Naive thymus-derived CD8-positive, alpha-beta T cell (primary cell): ENCODE data around the gene KIAA1671. TPM values are rescaled to one million over a fixed set of nuclear protein-coding genes. Genes with fewer than 3 reads are reported as not detected.
A peak's percentile ranks its signal among the peaks of the same experiment; 100 is the strongest.

Experiments
- ATAC-seq, 2 donors: fragments of 150-1000 bp; cut with Tn5 transposase in 1 of 2; sonication (Bioruptor Pico), chemical (Tn5 transposase) in 1 of 2; 1 replicate in 1 of 2; 2 replicates in 1 of 2; pipeline ENCODE4 v1.10.0; 2021; ENCODE audit warnings: mild to moderate bottlenecking in 2 of 2, moderate library complexity in 2 of 2
- POLR2A ChIA-PET: fragments of 350-600 bp; sonication (Branson Sonifier 250); formaldehyde crosslinking; loops from one replicate; lab custom pipeline; 2021; ENCODE audit warnings: antibody characterized with exemption; lab: Charles Lee
- DNase-seq, 10 donors: peaks; one replicate each; pipeline versions ENCODE4 v3.0.0 to v3.0.0-alpha.2; 2020 to 2022
- H3K27ac Mint-ChIP-seq, 10 donors: one replicate each; pipeline ENCODE4 v1.8.0; 2020 to 2022; ENCODE audit warnings: mild to moderate bottlenecking in 10 of 10, mixed read lengths in 10 of 10, moderate library complexity in 4 of 10, inconsistent platforms in 1 of 10
- H3K27me3 Mint-ChIP-seq, 5 donors: one replicate each; pipeline ENCODE4 v1.8.0; 2021 to 2022; ENCODE audit warnings: mixed read lengths in 5 of 5
- H3K36me3 Mint-ChIP-seq, 3 donors: one replicate each; pipeline ENCODE4 v1.8.0; 2020 to 2022; ENCODE audit warnings: mixed read lengths in 3 of 3, mild to moderate bottlenecking in 2 of 3, inconsistent platforms in 1 of 3
- H3K4me1 Mint-ChIP-seq, 4 donors: one replicate each; pipeline ENCODE4 v1.8.0; 2021 to 2022; ENCODE audit warnings: mixed read lengths in 4 of 4
- H3K4me3 Mint-ChIP-seq, 10 donors: one replicate each; pipeline ENCODE4 v1.8.0; 2020 to 2022; ENCODE audit warnings: mild to moderate bottlenecking in 10 of 10, mixed read lengths in 10 of 10, moderate library complexity in 6 of 10, inconsistent platforms in 1 of 10
- H3K9me3 Mint-ChIP-seq, 9 donors: one replicate each; pipeline ENCODE4 v1.8.0; 2020 to 2022; ENCODE audit warnings: mixed read lengths in 9 of 9, mild to moderate bottlenecking in 3 of 9, inconsistent platforms in 1 of 9, moderate library complexity in 1 of 9
- polyA plus RNA-seq, 3 donors: library from polyadenylated mRNA; unstranded; fragments of 300-500 nt; fragmentation: Illumina TruSeq; gene quantifications; one replicate each; pipeline ENCODE4 v1.2.3, GENCODE V29; 2021
- total RNA-seq, 8 experiments: library from RNA in 2 of 8; stranded (reverse) in 2 of 8; gene quantifications; one replicate each; pipeline ENCODE4 v1.2.3 and lab custom pipeline; 2021 to 2026

KIAA1671 gene
- total and polyA plus RNA-seq, 5 experiments from 2014 or later = 0.33 to 5.2 (median 2.7) TPM

GRCh38 chr22:25161916-25162530 is 209.5 kb downstream of the KIAA1671 start:
- Mint-ChIP-seq H3K27me3 (no peaks in the 10 kb centered on the region), H3K36me3 (no peaks in the 10 kb centered on the region), H3K9me3 (no peaks in the 10 kb centered on the region), H3K4me1 (peaks cover 2 to 12% (median 4%) of the 10 kb centered on the region in 4 donors), H3K4me3 (no peak overlapping the region), H3K27ac (no peak overlapping the region)
- ATAC-seq (no peak), DNase-seq (no peak)
- POLR2A ChIA-PET = no interaction called here

- no peaks in the 10 kb centered on the region for H3K27me3 Mint-ChIP-seq
- POLR2A ChIA-PET = interaction anchor here (0.7 kb wide), 1 partner anchor 72 kb away, joined by 4 read pairs; no protein-coding TSS in a partner anchor
- DNase-seq = no peak
- H3K4me3 Mint-ChIP-seq = no peak overlapping the region
- H3K36me3 Mint-ChIP-seq = no peaks in the 10 kb centered on the region
- peaks cover 2 to 12% (median 4%) of the 10 kb centered on the region in 4 donors for H3K4me1 Mint-ChIP-seq
- no peak overlapping the region for H3K27ac Mint-ChIP-seq
- no peaks in the 10 kb centered on the region for H3K9me3 Mint-ChIP-seq
- no peak for ATAC-seq
Observed at GRCh38 chr22:25162561-25162960, 210.0 kb downstream of the KIAA1671 start.

- H3K4me1 Mint-ChIP-seq = peaks cover 2 to 12% (median 5%) of the 10 kb centered on the region in 4 donors
- H3K27ac Mint-ChIP-seq = peak overlapping the region in 2 of 10 donors; percentile 65
- no peak for DNase-seq
- H3K36me3 Mint-ChIP-seq = no peaks in the 10 kb centered on the region
- POLR2A ChIA-PET = no interaction called here
- no peaks in the 10 kb centered on the region for H3K27me3 Mint-ChIP-seq
- no peak for ATAC-seq
- no peak overlapping the region for H3K4me3 Mint-ChIP-seq
- no peaks in the 10 kb centered on the region for H3K9me3 Mint-ChIP-seq
Observed at GRCh38 chr22:25165785-25166184, 213.3 kb downstream of the KIAA1671 start.

GRCh38 chr22:25166266-25167040 is 213.9 kb downstream of the KIAA1671 start:
- no peaks in the 10 kb centered on the region for H3K9me3 Mint-ChIP-seq
- no peak overlapping the region for H3K27ac Mint-ChIP-seq
- POLR2A ChIA-PET = no interaction called here
- peaks cover 0 to 3% (median 0%) of the 10 kb centered on the region in 3 donors for H3K36me3 Mint-ChIP-seq
- no peak for ATAC-seq
- no peak overlapping the region for H3K4me3 Mint-ChIP-seq
- H3K4me1 Mint-ChIP-seq = peaks cover 2 to 12% (median 3%) of the 10 kb centered on the region in 4 donors
- no peak for DNase-seq
- H3K27me3 Mint-ChIP-seq = no peaks in the 10 kb centered on the region

- no peak for DNase-seq
- ATAC-seq = no peak
- Mint-ChIP-seq H3K27ac (no peak overlapping the region), H3K36me3 (peaks cover 0 to 3% (median 0%) of the 10 kb centered on the region in 3 donors), H3K27me3 (no peaks in the 10 kb centered on the region), H3K4me1 (peaks cover 2 to 12% (median 3%) of the 10 kb centered on the region in 4 donors), H3K4me3 (no peak overlapping the region), H3K9me3 (no peaks in the 10 kb centered on the region)
- POLR2A ChIA-PET = no interaction called here
Observed at GRCh38 chr22:25167082-25167481, 214.6 kb downstream of the KIAA1671 start.

- H3K27me3 Mint-ChIP-seq = no peaks in the 10 kb centered on the region
- peaks cover 0 to 5% (median 0%) of the 10 kb centered on the region in 3 donors for H3K36me3 Mint-ChIP-seq
- POLR2A ChIA-PET = interaction anchor here (0.6 kb wide), 1 partner anchor 866 kb away, joined by 3 read pairs; no protein-coding TSS in a partner anchor
- H3K4me3 Mint-ChIP-seq = no peak overlapping the region
- H3K9me3 Mint-ChIP-seq = no peaks in the 10 kb centered on the region
- ATAC-seq (no peak), DNase-seq (no peak)
- H3K4me1 Mint-ChIP-seq = peaks cover 2 to 12% (median 3%) of the 10 kb centered on the region in 4 donors
- peak overlapping the region in 2 of 10 donors; percentile 14 to 53 for H3K27ac Mint-ChIP-seq
Observed at GRCh38 chr22:25167834-25168601, 215.5 kb downstream of the KIAA1671 start.

GRCh38 chr22:25169278-25170031 is 216.9 kb downstream of the KIAA1671 start:
- peaks cover 0 to 9% (median 0%) of the 10 kb centered on the region in 3 donors for H3K36me3 Mint-ChIP-seq
- no peaks in the 10 kb centered on the region for H3K27me3 Mint-ChIP-seq
- H3K27ac Mint-ChIP-seq = peak overlapping the region in 1 of 10 donors; percentile 52
- no peaks in the 10 kb centered on the region for H3K9me3 Mint-ChIP-seq
- peaks cover 2 to 11% (median 3%) of the 10 kb centered on the region in 4 donors for H3K4me1 Mint-ChIP-seq
- POLR2A ChIA-PET = no interaction called here
- ATAC-seq (no peak), DNase-seq (no peak)
- no peak overlapping the region for H3K4me3 Mint-ChIP-seq

- DNase-seq (no peak), ATAC-seq (no peak)
- Mint-ChIP-seq H3K4me3 (no peak overlapping the region), H3K27me3 (no peaks in the 10 kb centered on the region), H3K9me3 (no peaks in the 10 kb centered on the region), H3K4me1 (peaks cover 0 to 2% (median 1%) of the 10 kb centered on the region in 4 donors), H3K36me3 (peaks cover 0 to 19% (median 7%) of the 10 kb centered on the region in 3 donors), H3K27ac (no peak overlapping the region)
- POLR2A ChIA-PET = no interaction called here
Observed at GRCh38 chr22:25170426-25170980, 218.0 kb downstream of the KIAA1671 start.

GRCh38 chr22:25172153-25172552 is 219.6 kb downstream of the KIAA1671 start:
- DNase-seq (peak in 7 of 10 donors; percentile 10 to 71 (median 24)), ATAC-seq (peak; percentile 59 to 66)
- Mint-ChIP-seq H3K9me3 (no peaks in the 10 kb centered on the region), H3K4me3 (no peak overlapping the region), H3K27ac (peak overlapping the region in 2 of 10 donors; percentile 22 to 44), H3K36me3 (peaks cover 0 to 24% (median 15%) of the 10 kb centered on the region in 3 donors), H3K4me1 (peaks cover 0 to 2% (median under 1%) of the 10 kb centered on the region in 4 donors), H3K27me3 (no peaks in the 10 kb centered on the region)
- POLR2A ChIA-PET = no interaction called here

GRCh38 chr22:25174156-25174887 is 221.8 kb downstream of the KIAA1671 start:
- no peaks in the 10 kb centered on the region for H3K4me1 Mint-ChIP-seq
- ATAC-seq (no peak), DNase-seq (no peak)
- POLR2A ChIA-PET = no interaction called here
- H3K9me3 Mint-ChIP-seq = peaks cover 0 to under 1% (median 0%) of the 10 kb centered on the region in 9 donors
- H3K27me3 Mint-ChIP-seq = no peaks in the 10 kb centered on the region
- H3K36me3 Mint-ChIP-seq = peaks cover 0 to 30% (median 20%) of the 10 kb centered on the region in 3 donors
- H3K27ac Mint-ChIP-seq = no peak overlapping the region
- no peak overlapping the region for H3K4me3 Mint-ChIP-seq

GRCh38 chr22:25174888-25175411 is 222.4 kb downstream of the KIAA1671 start:
- Mint-ChIP-seq H3K36me3 (peaks cover 5 to 35% (median 26%) of the 10 kb centered on the region in 3 donors), H3K27me3 (no peaks in the 10 kb centered on the region), H3K4me3 (no peak overlapping the region), H3K9me3 (peaks cover 0 to 7% (median 0%) of the 10 kb centered on the region in 9 donors), H3K4me1 (no peaks in the 10 kb centered on the region), H3K27ac (peak overlapping the region in 1 of 10 donors; percentile 50)
- ATAC-seq (no peak), DNase-seq (no peak)
- POLR2A ChIA-PET = no interaction called here
